HEK293 (cell line): ENCODE results near the gene TAS2R40.

Experiments
- CTCF ChIA-PET: fragments of 350-600 bp; formaldehyde crosslinking; extraction: SDS; loops from one replicate; lab custom pipeline; 2021; ENCODE audit warnings: antibody characterized with exemption; lab: Yijun Ruan, JAX
- POLR2A ChIA-PET: fragments of 300-600 bp; formaldehyde crosslinking; extraction: SDS; loops from one replicate; lab custom pipeline; 2020; ENCODE audit warnings: antibody characterized with exemption, inconsistent platforms; lab: Yijun Ruan, JAX
- H3K27ac ChIP-seq: fragments of 200-500 bp; sonication (Bioruptor generic); 2 replicates; pipeline ENCODE4 v1.5.1; 2014; ENCODE audit warnings: low read depth, low read length, control low read depth, inconsistent platforms; ENCODE audit errors: extremely low read depth
- H3K36me3 ChIP-seq, 2 experiments: fragments of 200-500 bp in 1 of 2; sonication (Bioruptor generic) in 1 of 2; 1 replicate in 1 of 2; 2 replicates in 1 of 2; pipeline ENCODE4 v1.5.1; 2014 to 2017; ENCODE audit warnings: inconsistent platforms in 2 of 2, low read length in 2 of 2; ENCODE audit not compliant: control insufficient read depth in 2 of 2, insufficient read depth in 1 of 2
- H3K4me1 ChIP-seq: fragments of 200-500 bp; sonication (Bioruptor generic); 2 replicates; pipeline ENCODE4 v1.5.1; 2014; ENCODE audit warnings: mild to moderate bottlenecking, low read length, inconsistent platforms; ENCODE audit not compliant: control insufficient read depth, insufficient read depth
- H3K4me3 ChIP-seq: 2 replicates; pipeline ENCODE4 v1.5.1; 2011; ENCODE audit warnings: low read depth, mild to moderate bottlenecking, control low read depth, low read length, moderate library complexity
- H3K9me3 ChIP-seq: fragments of 200-500 bp; sonication (Bioruptor generic); 2 replicates; pipeline ENCODE4 v1.5.1; 2014; ENCODE audit warnings: low read depth, low read length, inconsistent platforms; ENCODE audit not compliant: control insufficient read depth, insufficient read depth
- KLF7 ChIP-seq: fragments of 450-650 bp; formaldehyde crosslinking; IDR thresholded peaks from 2 replicates; pipeline ENCODE4 v1.5.1; 2016; ENCODE audit warnings: missing biosample characterization, missing genetic modification characterization, borderline replicate concordance
- RBAK ChIP-seq: fragments of 450-650 bp; formaldehyde crosslinking; IDR thresholded peaks from 2 replicates; pipeline ENCODE4 v1.5.1; 2016; ENCODE audit warnings: missing biosample characterization, missing genetic modification characterization
- REPIN1 ChIP-seq: fragments of 450-650 bp; formaldehyde crosslinking; IDR thresholded peaks from 2 replicates; pipeline ENCODE4 v1.5.1; 2017; ENCODE audit warnings: missing biosample characterization, missing genetic modification characterization, low read depth
- SETDB1 ChIP-seq: IDR thresholded peaks from one replicate; pipeline ENCODE4 v1.6.1; 2017; ENCODE audit warnings: mild to moderate bottlenecking, low read length, moderate library complexity, mixed read lengths; ENCODE audit not compliant: insufficient read length
- SP7 ChIP-seq: fragments of 450-650 bp; formaldehyde crosslinking; IDR thresholded peaks from 2 replicates; pipeline ENCODE4 v1.5.1; 2016; ENCODE audit warnings: missing biosample characterization, missing genetic modification characterization
- ZBTB1 ChIP-seq: fragments of 450-650 bp; formaldehyde crosslinking; IDR thresholded peaks from 2 replicates; pipeline ENCODE4 v1.5.1; 2016; ENCODE audit warnings: missing biosample characterization, missing genetic modification characterization
- ZEB2 ChIP-seq: fragments of 450-650 bp; formaldehyde crosslinking; IDR thresholded peaks from 2 replicates; pipeline ENCODE4 v1.5.1; 2016; ENCODE audit warnings: missing biosample characterization, missing genetic modification characterization
- ZFP69B ChIP-seq: fragments of 450-650 bp; formaldehyde crosslinking; IDR thresholded peaks from 2 replicates; pipeline ENCODE4 v1.5.1; 2016; ENCODE audit warnings: missing biosample characterization, missing genetic modification characterization
- ZNF184 ChIP-seq: fragments of 450-650 bp; IDR thresholded peaks from 2 replicates; pipeline ENCODE4 v1.5.1; 2018; ENCODE audit warnings: missing biosample characterization, mild to moderate bottlenecking, missing genetic modification characterization
- ZNF19 ChIP-seq: fragments of 450-650 bp; formaldehyde crosslinking; IDR thresholded peaks from 2 replicates; pipeline ENCODE4; 2016; ENCODE audit warnings: missing biosample characterization, missing genetic modification characterization, low read depth
- ZNF202 ChIP-seq: fragments of 450-650 bp; formaldehyde crosslinking; IDR thresholded peaks from 2 replicates; pipeline ENCODE4 v1.5.1; 2016; ENCODE audit warnings: missing biosample characterization, missing genetic modification characterization, borderline replicate concordance
- ZNF211 ChIP-seq: fragments of 450-650 bp; formaldehyde crosslinking; IDR thresholded peaks from 2 replicates; pipeline ENCODE4 v1.5.1; 2016; ENCODE audit warnings: low read depth, missing biosample characterization, missing genetic modification characterization
- ZNF214 ChIP-seq: fragments of 450-650 bp; formaldehyde crosslinking; IDR thresholded peaks from 2 replicates; pipeline ENCODE4 v1.5.1; 2017; ENCODE audit warnings: missing biosample characterization, mild to moderate bottlenecking, missing genetic modification characterization, borderline replicate concordance
- ZNF23 ChIP-seq: fragments of 450-650 bp; formaldehyde crosslinking; IDR thresholded peaks from 2 replicates; pipeline ENCODE4 v1.5.1; 2016; ENCODE audit warnings: missing biosample characterization, missing genetic modification characterization, borderline replicate concordance
- ZNF24 ChIP-seq: fragments of 450-650 bp; formaldehyde crosslinking; IDR thresholded peaks from 2 replicates; pipeline ENCODE4 v1.5.1; 2016; ENCODE audit warnings: missing biosample characterization, missing genetic modification characterization
- ZNF37A ChIP-seq: fragments of 450-650 bp; IDR thresholded peaks from 2 replicates; pipeline ENCODE4 v1.5.1; 2018; ENCODE audit warnings: missing biosample characterization, missing genetic modification characterization
- ZNF394 ChIP-seq: fragments of 450-650 bp; formaldehyde crosslinking; IDR thresholded peaks from 2 replicates; pipeline ENCODE4 v1.5.1; 2016; ENCODE audit warnings: missing biosample characterization, missing genetic modification characterization, mild to moderate bottlenecking, moderate library complexity, borderline replicate concordance
- ZNF416 ChIP-seq: fragments of 450-650 bp; formaldehyde crosslinking; IDR thresholded peaks from 2 replicates; pipeline ENCODE4 v1.5.1; 2016; ENCODE audit warnings: missing biosample characterization, missing genetic modification characterization
- ZNF501 ChIP-seq: fragments of 450-650 bp; formaldehyde crosslinking; IDR thresholded peaks from 2 replicates; pipeline ENCODE4 v1.5.1; 2016; ENCODE audit warnings: missing biosample characterization, missing genetic modification characterization
- ZNF529 ChIP-seq: fragments of 450-650 bp; formaldehyde crosslinking; IDR thresholded peaks from 2 replicates; pipeline ENCODE4 v1.5.1; 2017; ENCODE audit warnings: missing genetic modification characterization, missing biosample characterization; ENCODE audit not compliant: insufficient replicate concordance
- ZNF600 ChIP-seq: fragments of 450-650 bp; formaldehyde crosslinking; IDR thresholded peaks from 2 replicates; pipeline ENCODE4 v1.5.1; 2016; ENCODE audit warnings: missing biosample characterization, missing genetic modification characterization
- ZNF664 ChIP-seq: fragments of 450-650 bp; formaldehyde crosslinking; IDR thresholded peaks from 2 replicates; pipeline ENCODE4 v1.5.1; 2016; ENCODE audit warnings: missing biosample characterization, missing genetic modification characterization
- ZNF791 ChIP-seq: fragments of 450-650 bp; formaldehyde crosslinking; IDR thresholded peaks from 2 replicates; pipeline ENCODE4 v1.5.1; 2016; ENCODE audit warnings: missing biosample characterization, missing genetic modification characterization
- TF ChIP-seq, protein P1 (sequence below): fragments of 450-650 bp; formaldehyde crosslinking; IDR thresholded peaks from 2 replicates; pipeline ENCODE4 v1.5.1; 2016; ENCODE audit warnings: missing biosample characterization, missing genetic modification characterization
- TF ChIP-seq, protein P2 (sequence below): fragments of 450-650 bp; formaldehyde crosslinking; IDR thresholded peaks from 2 replicates; pipeline ENCODE4 v1.5.1; 2016; ENCODE audit warnings: missing biosample characterization, missing genetic modification characterization, borderline replicate concordance
- TF ChIP-seq, protein P3 (sequence below): fragments of 450-650 bp; formaldehyde crosslinking; IDR thresholded peaks from 2 replicates; pipeline ENCODE4 v1.5.1; 2016; ENCODE audit warnings: missing biosample characterization, missing genetic modification characterization
- TF ChIP-seq, protein P4 (sequence below): fragments of 450-650 bp; formaldehyde crosslinking; IDR thresholded peaks from 2 replicates; pipeline ENCODE4 v1.5.1; 2017; ENCODE audit warnings: missing biosample characterization, missing genetic modification characterization
- TF ChIP-seq, protein P5 (sequence below): fragments of 450-650 bp; formaldehyde crosslinking; IDR thresholded peaks from 2 replicates; pipeline ENCODE4 v1.5.1; 2016; ENCODE audit warnings: missing biosample characterization, missing genetic modification characterization
- TF ChIP-seq, protein P6 (sequence below): fragments of 450-650 bp; formaldehyde crosslinking; IDR thresholded peaks from 2 replicates; pipeline ENCODE4 v1.5.1; 2016; ENCODE audit warnings: missing biosample characterization, missing genetic modification characterization

TAS2R40 gene

DNA sequence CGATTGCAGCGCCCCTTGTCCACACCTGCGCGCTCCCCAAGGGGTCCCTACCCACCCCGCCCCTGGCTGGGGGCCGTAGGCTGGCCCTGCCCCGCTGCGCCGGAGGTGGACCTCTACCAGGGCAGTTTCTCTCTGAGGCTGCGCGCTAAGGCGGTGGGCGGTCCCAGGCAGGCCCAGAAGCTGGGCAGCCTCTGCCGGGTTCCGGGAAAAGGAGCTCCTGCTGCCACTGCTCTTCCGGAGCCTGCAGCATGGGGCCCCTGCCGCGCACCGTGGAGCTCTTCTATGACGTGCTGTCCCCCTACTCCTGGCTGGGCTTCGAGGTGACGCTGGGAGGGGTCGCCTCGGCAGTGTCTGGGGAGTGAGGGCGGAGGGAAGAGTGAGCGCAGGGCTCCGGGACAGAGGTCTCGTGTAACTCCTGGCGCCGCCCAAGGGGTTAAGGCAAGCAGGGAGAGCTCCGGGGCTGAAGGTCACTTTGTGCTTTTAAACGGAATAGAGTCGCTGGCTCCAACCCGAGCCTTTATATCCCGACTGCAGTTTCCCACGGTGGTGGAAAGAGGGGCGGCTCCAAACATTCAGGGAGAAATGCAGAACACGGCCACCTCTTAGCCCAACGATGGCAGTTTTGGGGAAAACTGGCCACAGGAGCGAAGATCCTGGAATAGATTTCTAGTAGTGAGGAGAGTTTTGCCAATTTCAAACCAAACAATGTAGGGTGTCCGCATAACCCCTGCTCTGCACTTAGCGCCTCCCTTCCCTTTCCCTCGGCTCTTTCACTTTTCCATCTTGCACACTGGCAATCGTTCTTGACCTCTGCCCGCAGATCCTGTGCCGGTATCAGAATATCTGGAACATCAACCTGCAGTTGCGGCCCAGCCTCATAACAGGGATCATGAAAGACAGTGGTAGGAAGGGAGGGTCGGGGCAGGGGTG lies 41.7 kb downstream of the TAS2R40 start, which contains the start of gene GSTK1:
Gene GSTK1, plus strand, starts transcription at position 176 of the 930 bp plus-strand sequence. Its CDS starts 73 bp downstream, at position 249.
- Histone ChIP-seq H3K36me3 (peaks cover 0 to 27% of the 10 kb centered on the region in 2 experiments; a peak in 1 of 3 replicates), H3K9me3 (no peaks in the 10 kb centered on the region), H3K4me3 (peak within 1 kb of the TSS; percentile 78), H3K4me1 (no peaks in the 10 kb centered on the region), H3K27ac (peak within 1 kb of the TSS; percentile 26; the same call in 1 of the 2 replicates)
- ChIA-PET POLR2A (interaction anchor here (0.6 to 1.9 kb wide), 16 partner anchors 9 to 46 kb away, joined by 3 to 17 read pairs (median 4); partner anchors contain the start of gene CASP2), CTCF (interaction anchor here (0.9 to 2.1 kb wide), 5 partner anchors 23 to 48 kb away, joined by 3 to 9 read pairs (median 6); no protein-coding TSS in a partner anchor)
- TF ChIP-seq, protein P1, sequence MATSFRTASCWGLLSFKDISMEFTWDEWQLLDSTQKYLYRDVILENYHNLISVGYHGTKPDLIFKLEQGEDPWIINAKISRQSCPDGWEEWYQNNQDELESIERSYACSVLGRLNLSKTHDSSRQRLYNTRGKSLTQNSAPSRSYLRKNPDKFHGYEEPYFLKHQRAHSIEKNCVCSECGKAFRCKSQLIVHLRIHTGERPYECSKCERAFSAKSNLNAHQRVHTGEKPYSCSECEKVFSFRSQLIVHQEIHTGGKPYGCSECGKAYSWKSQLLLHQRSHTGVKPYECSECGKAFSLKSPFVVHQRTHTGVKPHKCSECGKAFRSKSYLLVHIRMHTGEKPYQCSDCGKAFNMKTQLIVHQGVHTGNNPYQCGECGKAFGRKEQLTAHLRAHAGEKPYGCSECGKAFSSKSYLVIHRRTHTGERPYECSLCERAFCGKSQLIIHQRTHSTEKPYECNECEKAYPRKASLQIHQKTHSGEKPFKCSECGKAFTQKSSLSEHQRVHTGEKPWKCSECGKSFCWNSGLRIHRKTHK (tag by site-specific recombination), result no peak
- peak; percentile 32; the same call in 1 of the 2 replicates for TF ChIP-seq ZNF394 (tag by site-specific recombination)
- no peak for TF ChIP-seq ZNF184 (tag by site-specific recombination)
- no peak for TF ChIP-seq ZBTB1
- TF ChIP-seq SP7 (tag by site-specific recombination), result peak; percentile 68
- TF ChIP-seq ZNF23, result no peak
- TF ChIP-seq ZNF19 (tag by site-specific recombination), result no peak
- TF ChIP-seq RBAK (tag by site-specific recombination), result no peak
- TF ChIP-seq SETDB1, result no peak
- TF ChIP-seq ZNF214 (tag by site-specific recombination), result no peak
- TF ChIP-seq ZNF24, result no peak
- TF ChIP-seq, protein P2, sequence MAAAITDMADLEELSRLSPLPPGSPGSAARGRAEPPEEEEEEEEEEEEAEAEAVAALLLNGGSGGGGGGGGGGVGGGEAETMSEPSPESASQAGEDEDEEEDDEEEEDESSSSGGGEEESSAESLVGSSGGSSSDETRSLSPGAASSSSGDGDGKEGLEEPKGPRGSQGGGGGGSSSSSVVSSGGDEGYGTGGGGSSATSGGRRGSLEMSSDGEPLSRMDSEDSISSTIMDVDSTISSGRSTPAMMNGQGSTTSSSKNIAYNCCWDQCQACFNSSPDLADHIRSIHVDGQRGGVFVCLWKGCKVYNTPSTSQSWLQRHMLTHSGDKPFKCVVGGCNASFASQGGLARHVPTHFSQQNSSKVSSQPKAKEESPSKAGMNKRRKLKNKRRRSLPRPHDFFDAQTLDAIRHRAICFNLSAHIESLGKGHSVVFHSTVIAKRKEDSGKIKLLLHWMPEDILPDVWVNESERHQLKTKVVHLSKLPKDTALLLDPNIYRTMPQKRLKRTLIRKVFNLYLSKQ (tag by site-specific recombination), result no peak
- peak; percentile 88 for TF ChIP-seq ZNF501 (tag by site-specific recombination)
- TF ChIP-seq ZFP69B (tag by site-specific recombination), result no peak
- peak; percentile 94 for TF ChIP-seq ZNF600
- TF ChIP-seq REPIN1 (tag by site-specific recombination), result no peak
- TF ChIP-seq ZEB2 (tag by site-specific recombination), result no peak
- TF ChIP-seq KLF7, result 0 out of 2 replicates have a peak, but pooled peaks have one; percentile 24
- TF ChIP-seq ZNF202 (tag by site-specific recombination), result no peak
- TF ChIP-seq ZNF416 (tag by site-specific recombination), result no peak
- TF ChIP-seq ZNF37A (tag by site-specific recombination), result no peak
- no peak for TF ChIP-seq ZNF791 (tag by site-specific recombination)
- TF ChIP-seq, protein P3, sequence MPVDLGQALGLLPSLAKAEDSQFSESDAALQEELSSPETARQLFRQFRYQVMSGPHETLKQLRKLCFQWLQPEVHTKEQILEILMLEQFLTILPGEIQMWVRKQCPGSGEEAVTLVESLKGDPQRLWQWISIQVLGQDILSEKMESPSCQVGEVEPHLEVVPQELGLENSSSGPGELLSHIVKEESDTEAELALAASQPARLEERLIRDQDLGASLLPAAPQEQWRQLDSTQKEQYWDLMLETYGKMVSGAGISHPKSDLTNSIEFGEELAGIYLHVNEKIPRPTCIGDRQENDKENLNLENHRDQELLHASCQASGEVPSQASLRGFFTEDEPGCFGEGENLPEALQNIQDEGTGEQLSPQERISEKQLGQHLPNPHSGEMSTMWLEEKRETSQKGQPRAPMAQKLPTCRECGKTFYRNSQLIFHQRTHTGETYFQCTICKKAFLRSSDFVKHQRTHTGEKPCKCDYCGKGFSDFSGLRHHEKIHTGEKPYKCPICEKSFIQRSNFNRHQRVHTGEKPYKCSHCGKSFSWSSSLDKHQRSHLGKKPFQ (tag by site-specific recombination), result no peak
- TF ChIP-seq, protein P4, sequence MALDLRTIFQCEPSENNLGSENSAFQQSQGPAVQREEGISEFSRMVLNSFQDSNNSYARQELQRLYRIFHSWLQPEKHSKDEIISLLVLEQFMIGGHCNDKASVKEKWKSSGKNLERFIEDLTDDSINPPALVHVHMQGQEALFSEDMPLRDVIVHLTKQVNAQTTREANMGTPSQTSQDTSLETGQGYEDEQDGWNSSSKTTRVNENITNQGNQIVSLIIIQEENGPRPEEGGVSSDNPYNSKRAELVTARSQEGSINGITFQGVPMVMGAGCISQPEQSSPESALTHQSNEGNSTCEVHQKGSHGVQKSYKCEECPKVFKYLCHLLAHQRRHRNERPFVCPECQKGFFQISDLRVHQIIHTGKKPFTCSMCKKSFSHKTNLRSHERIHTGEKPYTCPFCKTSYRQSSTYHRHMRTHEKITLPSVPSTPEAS (tag by site-specific recombination), result no peak
- TF ChIP-seq, protein P5, sequence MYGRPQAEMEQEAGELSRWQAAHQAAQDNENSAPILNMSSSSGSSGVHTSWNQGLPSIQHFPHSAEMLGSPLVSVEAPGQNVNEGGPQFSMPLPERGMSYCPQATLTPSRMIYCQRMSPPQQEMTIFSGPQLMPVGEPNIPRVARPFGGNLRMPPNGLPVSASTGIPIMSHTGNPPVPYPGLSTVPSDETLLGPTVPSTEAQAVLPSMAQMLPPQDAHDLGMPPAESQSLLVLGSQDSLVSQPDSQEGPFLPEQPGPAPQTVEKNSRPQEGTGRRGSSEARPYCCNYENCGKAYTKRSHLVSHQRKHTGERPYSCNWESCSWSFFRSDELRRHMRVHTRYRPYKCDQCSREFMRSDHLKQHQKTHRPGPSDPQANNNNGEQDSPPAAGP (tag by site-specific recombination), result peak; percentile 69; the same call in 1 of the 2 replicates
- no peak for TF ChIP-seq ZNF664 (tag by site-specific recombination)
- no peak for TF ChIP-seq ZNF211 (tag by site-specific recombination)
- TF ChIP-seq, protein P6, sequence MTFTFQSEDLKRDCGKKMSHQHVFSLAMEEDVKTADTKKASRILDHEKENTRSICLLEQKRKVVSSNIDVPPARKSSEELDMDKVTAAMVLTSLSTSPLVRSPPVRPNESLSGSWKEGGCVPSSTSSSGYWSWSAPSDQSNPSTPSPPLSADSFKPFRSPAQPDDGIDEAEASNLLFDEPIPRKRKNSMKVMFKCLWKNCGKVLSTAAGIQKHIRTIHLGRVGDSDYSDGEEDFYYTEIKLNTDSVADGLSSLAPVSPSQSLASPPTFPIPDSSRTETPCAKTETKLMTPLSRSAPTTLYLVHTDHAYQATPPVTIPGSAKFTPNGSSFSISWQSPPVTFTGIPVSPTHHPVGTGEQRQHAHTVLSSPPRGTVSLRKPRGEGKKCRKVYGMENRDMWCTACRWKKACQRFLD (tag by site-specific recombination), result no peak
- no peak for TF ChIP-seq ZNF529
